ENCODE results near the gene ADAM8. TPM values are rescaled to one million over a fixed set of nuclear protein-coding genes. Genes with fewer than 3 reads are reported as not detected.

The ADAM8 gene
- total RNA-seq, 4 donors from 2014 or later, result 2.7 to 11.3 (median 6.4) TPM

DNA sequence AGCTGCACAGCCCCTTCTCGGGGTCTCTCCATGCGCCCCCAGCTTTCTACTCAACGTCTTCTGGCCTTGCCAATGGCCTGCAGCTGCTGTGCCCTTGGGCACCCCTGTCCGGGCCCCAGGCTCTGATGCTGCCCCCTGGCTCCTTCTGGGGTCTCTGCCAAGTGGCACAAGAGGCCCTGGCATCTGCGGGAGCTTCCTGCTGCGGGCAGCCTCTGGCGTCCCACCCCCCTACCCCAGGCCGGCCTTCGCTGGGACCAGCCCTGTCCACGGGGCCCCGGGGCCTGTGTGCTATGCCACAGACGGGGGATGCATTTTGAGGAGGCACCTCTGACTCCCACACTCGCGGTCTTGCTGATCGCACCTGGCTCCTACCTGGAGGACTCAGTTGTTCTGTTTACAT, 36.7 kb downstream of the ADAM8 start:
- no peak overlapping the region for H3K4me3 ChIP-seq
- H3K9me3 ChIP-seq, result no peaks in the 10 kb centered on the region
- no peak for TF ChIP-seq POLR2A (IDR thresholded peaks at IDR 0.05)
- TF ChIP-seq EP300 (IDR thresholded peaks at IDR 0.05), result no peak
- TF ChIP-seq, protein P1, sequence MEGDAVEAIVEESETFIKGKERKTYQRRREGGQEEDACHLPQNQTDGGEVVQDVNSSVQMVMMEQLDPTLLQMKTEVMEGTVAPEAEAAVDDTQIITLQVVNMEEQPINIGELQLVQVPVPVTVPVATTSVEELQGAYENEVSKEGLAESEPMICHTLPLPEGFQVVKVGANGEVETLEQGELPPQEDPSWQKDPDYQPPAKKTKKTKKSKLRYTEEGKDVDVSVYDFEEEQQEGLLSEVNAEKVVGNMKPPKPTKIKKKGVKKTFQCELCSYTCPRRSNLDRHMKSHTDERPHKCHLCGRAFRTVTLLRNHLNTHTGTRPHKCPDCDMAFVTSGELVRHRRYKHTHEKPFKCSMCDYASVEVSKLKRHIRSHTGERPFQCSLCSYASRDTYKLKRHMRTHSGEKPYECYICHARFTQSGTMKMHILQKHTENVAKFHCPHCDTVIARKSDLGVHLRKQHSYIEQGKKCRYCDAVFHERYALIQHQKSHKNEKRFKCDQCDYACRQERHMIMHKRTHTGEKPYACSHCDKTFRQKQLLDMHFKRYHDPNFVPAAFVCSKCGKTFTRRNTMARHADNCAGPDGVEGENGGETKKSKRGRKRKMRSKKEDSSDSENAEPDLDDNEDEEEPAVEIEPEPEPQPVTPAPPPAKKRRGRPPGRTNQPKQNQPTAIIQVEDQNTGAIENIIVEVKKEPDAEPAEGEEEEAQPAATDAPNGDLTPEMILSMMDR (IDR thresholded peaks at IDR 0.05), result no peak
- no peak for DNase-seq (ENCODE audit: low spot score in 2 of 2)
- no peak overlapping the region for H3K27ac ChIP-seq
- H3K4me1 ChIP-seq, result peaks cover 0 to 35% (median 16%) of the 10 kb centered on the region in 4 donors
- peaks cover 0 to 93% of the 10 kb centered on the region in 2 donors for H3K27me3 ChIP-seq
- 58 to 69% methylated on average over 15 of the region's 15 CpGs for WGBS, 2 donors
- no peaks in the 10 kb centered on the region for H3K36me3 ChIP-seq

DNA sequence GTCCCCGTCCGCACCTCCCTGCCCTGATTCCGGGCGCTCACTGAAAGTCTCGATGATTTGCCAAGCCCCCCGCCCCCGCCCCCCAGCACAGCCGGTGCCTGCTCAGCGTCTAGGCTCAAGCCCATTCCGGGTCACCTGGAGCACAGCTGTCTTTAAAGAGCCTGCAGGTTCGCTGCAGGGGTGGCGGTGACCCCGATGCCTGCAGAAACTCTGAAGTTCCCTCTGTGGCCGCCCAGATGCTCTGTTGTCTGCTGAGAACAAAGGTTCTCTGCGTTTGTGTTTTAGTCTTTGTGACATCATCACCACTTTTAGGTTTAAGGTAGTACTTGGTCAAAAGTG, 38.2 kb downstream of the ADAM8 start:
- no peak for DNase-seq (ENCODE audit: low spot score in 2 of 2)
- 21 to 31% methylated on average over 11 to 12 of the region's 15 CpGs for whole genome bisulfite sequencing, 2 donors
- Histone ChIP-seq H3K4me1 (peaks cover 0 to 35% (median 16%) of the 10 kb centered on the region in 4 donors), H3K27me3 (peaks cover 0 to 96% of the 10 kb centered on the region in 2 donors), H3K9me3 (no peaks in the 10 kb centered on the region), H3K4me3 (no peak overlapping the region), H3K27ac (no peak overlapping the region), H3K36me3 (no peaks in the 10 kb centered on the region)
- TF ChIP-seq POLR2A (IDR thresholded peaks at IDR 0.05) (no peak), EP300 (IDR thresholded peaks at IDR 0.05) (no peak)
- TF ChIP-seq, protein P1 (IDR thresholded peaks at IDR 0.05), result no peak

DNA sequence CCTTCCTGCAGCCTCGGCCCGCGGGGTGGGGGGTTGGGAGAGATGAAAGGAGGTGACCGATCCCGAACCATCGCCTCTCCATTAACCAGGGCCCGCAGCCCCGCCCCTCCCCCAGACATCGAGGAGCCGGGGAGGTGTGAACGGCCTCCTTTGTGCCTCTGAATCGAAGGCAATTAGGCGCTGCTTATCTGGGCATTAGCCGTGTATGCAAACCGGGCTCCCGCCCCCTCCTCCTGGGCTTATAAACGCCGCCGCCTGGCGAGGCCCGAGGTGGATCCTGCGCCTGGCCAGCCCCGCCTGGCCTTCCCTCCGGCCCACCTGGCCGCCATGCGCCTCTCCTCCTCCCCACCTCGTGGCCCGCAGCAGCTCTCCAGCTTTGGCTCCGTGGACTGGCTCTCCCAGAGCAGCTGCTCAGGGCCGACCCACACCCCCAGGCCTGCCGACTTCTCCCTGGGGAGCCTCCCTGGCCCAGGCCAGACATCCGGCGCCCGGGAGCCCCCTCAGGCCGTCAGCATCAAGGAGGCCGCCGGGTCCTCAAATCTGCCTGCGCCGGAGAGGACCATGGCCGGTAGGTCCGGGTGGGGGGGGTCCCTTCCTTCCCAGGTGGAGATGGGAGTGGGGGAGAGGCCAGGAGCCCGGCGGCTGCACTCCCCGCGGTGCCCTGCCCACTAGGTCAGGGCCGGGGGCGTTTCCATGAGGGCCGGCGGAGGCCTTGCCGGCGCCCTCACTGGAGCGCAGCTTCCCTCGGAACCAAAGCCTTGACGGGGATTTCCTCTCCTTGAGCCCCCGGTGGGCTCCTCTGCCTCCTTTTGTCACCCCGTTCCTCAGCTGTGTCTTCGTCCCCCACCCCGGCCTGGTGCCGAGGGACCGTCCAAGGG, 38.8 kb downstream of the ADAM8 start, which contains the start of gene VENTX:
TSS of gene VENTX (plus strand) at position 268 of the 878 bp plus-strand sequence. CDS start at position 328, 60 bp downstream.
- WGBS, 2 donors, result 10% methylated on average over 22 to 54 of the region's 60 CpGs
- no peak for DNase-seq (ENCODE audit: low spot score in 2 of 2)
- Histone ChIP-seq H3K27me3 (peaks cover 0 to 100% of the 10 kb centered on the region in 2 donors), H3K4me1 (peaks cover 0 to 35% (median 16%) of the 10 kb centered on the region in 4 donors), H3K27ac (peak within 1 kb of the TSS in 1 of 4 donors; percentile 68), H3K36me3 (no peaks in the 10 kb centered on the region), H3K4me3 (peak within 1 kb of the TSS in 3 of 4 donors; percentile 7 to 46 (median 26)), H3K9me3 (no peaks in the 10 kb centered on the region)
- TF ChIP-seq EP300 (IDR thresholded peaks at IDR 0.05), result no peak
- TF ChIP-seq POLR2A (IDR thresholded peaks at IDR 0.05), result no peak
- TF ChIP-seq, protein P1 (IDR thresholded peaks at IDR 0.05), result no peak

DNA sequence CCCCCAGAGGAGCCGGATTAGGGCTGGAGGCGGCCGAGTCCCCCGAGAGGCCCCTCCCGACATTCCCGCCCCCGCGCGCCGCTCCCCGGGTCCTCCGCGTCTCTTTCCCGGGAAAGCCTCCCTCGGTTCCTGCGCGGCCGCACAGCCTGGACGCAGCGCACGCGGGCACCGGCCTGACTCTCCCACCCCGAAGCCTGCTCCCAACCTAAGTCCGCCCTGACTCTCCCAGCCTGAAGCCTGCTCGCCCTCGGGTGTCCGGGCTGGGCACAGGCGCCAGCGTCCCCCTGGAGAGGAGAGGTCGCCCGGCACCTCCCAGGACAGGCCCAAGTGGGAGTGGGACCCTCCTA, 39.5 kb downstream of the ADAM8 start:
- peak overlapping the region in 1 of 4 donors; percentile 68 for H3K27ac ChIP-seq
- H3K36me3 ChIP-seq, result no peaks in the 10 kb centered on the region
- TF ChIP-seq EP300 (IDR thresholded peaks at IDR 0.05), result no peak
- no peak for TF ChIP-seq POLR2A (IDR thresholded peaks at IDR 0.05)
- TF ChIP-seq, protein P1 (IDR thresholded peaks at IDR 0.05), result no peak
- peak overlapping the region in 2 of 4 donors; percentile 26 to 46 for H3K4me3 ChIP-seq
- H3K4me1 ChIP-seq, result peaks cover 0 to 35% (median 16%) of the 10 kb centered on the region in 4 donors
- WGBS, 2 donors, result 0% methylated on average over 20 to 27 of the region's 32 CpGs
- DNase-seq (ENCODE audit: low spot score in 2 of 2), result no peak
- H3K9me3 ChIP-seq, result peaks cover 0 to 5% (median 0%) of the 10 kb centered on the region in 4 donors
- peaks cover 0 to 100% of the 10 kb centered on the region in 2 donors for H3K27me3 ChIP-seq

Measured in tibial nerve (tissue), 4 donors.